Smooth muscle cell (in vitro differentiated cells): Measurements from ENCODE around the gene GPR176. TPM values are rescaled to one million over a fixed set of nuclear protein-coding genes. Genes with fewer than 3 reads are reported as not detected.

Source experiments
- DNase-seq: peaks from one replicate; lab custom pipeline; 2025; ENCODE audit not compliant: unreplicated experiment; lab: John Stamatoyannopoulos, UW
- H2AFZ ChIP-seq: fragments of 200-600 bp; sonication (generic); 2 replicates; pipeline ENCODE4 v1.6.0; 2016; ENCODE audit warnings: antibody characterized with exemption, low read depth, mild to moderate bottlenecking
- H3F3A ChIP-seq: fragments of 200-600 bp; sonication (generic); 2 replicates; pipeline ENCODE4 v1.6.0; 2017; ENCODE audit warnings: antibody characterized with exemption, low read depth
- H3K27ac ChIP-seq: fragments of 200-600 bp; sonication (generic); 2 replicates; pipeline ENCODE4 v1.5.1; 2016; ENCODE audit warnings: low read depth, mild to moderate bottlenecking
- H3K27me3 ChIP-seq: fragments of 200-600 bp; sonication (generic); 2 replicates; pipeline ENCODE4 v1.6.1; 2016; ENCODE audit warnings: low read depth, mild to moderate bottlenecking
- H3K36me3 ChIP-seq: fragments of 200-600 bp; sonication (generic); 2 replicates; pipeline ENCODE4 v1.5.1; 2016; ENCODE audit warnings: low read depth
- H3K4me1 ChIP-seq: fragments of 200-600 bp; sonication (generic); 2 replicates; pipeline ENCODE4 v1.5.1; 2016; ENCODE audit warnings: low read depth
- H3K4me2 ChIP-seq: fragments of 200-600 bp; sonication (generic); 2 replicates; pipeline ENCODE4 v1.6.0; 2016; ENCODE audit warnings: mild to moderate bottlenecking
- H3K4me3 ChIP-seq: fragments of 200-600 bp; sonication (generic); 2 replicates; pipeline ENCODE4 v1.5.1; 2016; ENCODE audit warnings: mild to moderate bottlenecking
- H3K79me2 ChIP-seq: fragments of 200-600 bp; sonication (generic); 2 replicates; pipeline ENCODE4 v1.6.0; 2016; ENCODE audit warnings: low read depth, mild to moderate bottlenecking
- H3K9ac ChIP-seq: fragments of 200-600 bp; sonication (generic); 2 replicates; pipeline ENCODE4 v1.6.0; 2016; ENCODE audit warnings: low read depth
- H3K9me3 ChIP-seq: fragments of 200-600 bp; sonication (generic); replicated peaks from 2 replicates; pipeline ENCODE4 v1.5.1; 2016; ENCODE audit warnings: low read depth
- H4K20me1 ChIP-seq: fragments of 200-600 bp; sonication (generic); 2 replicates; pipeline ENCODE4 v1.6.0; 2016; ENCODE audit warnings: low read depth
- CTCF ChIP-seq: fragments of 200-600 bp; sonication (generic); IDR thresholded peaks from 2 replicates; pipeline ENCODE4 v1.5.1; 2017; ENCODE audit warnings: borderline replicate concordance, mild to moderate bottlenecking, antibody characterized with exemption; ENCODE audit not compliant: insufficient read depth, poor library complexity, severe bottlenecking
- WGBS: methylation state at CpG from one replicate; pipeline ENCODE4 v1.1.7; 2016; ENCODE audit warnings: low lambda C conversion rate; 5-methylcytosine and 5-hydroxymethylcytosine counted together
- polyA plus RNA-seq: library from polyadenylated mRNA; unstranded; fragments of >200 nt; fragmentation: Nextera tagmentation; extraction: Ambion mirVana; gene quantifications from 2 replicates; pipeline ENCODE4 v1.2.1, GENCODE V29; 2016
- total RNA-seq: library from RNA; depleted of rRNA; stranded (reverse); fragments of >200 nt; gene quantifications from 2 replicates; pipeline ENCODE4 v1.2.3, GENCODE V29; 2014

The GPR176 gene
- total and polyA plus RNA-seq, 2 experiments from 2014 or later: 20.0 to 22.4 TPM

- Histone ChIP-seq H3K4me1 (peaks cover 9% of the 10 kb centered on the region), H3K9ac (no peak overlapping the region), H3K9me3 (no peaks in the 10 kb centered on the region), H3K36me3 (no peaks in the 10 kb centered on the region), H3K4me2 (no peak overlapping the region), H3K27ac (no peak overlapping the region), H4K20me1 (peaks cover 8% of the 10 kb centered on the region), H3K79me2 (no peaks in the 10 kb centered on the region), H3F3A (peaks cover 9% of the 10 kb centered on the region), H3K27me3 (no peaks in the 10 kb centered on the region), H2AFZ (no peak overlapping the region), H3K4me3 (no peak overlapping the region)
- DNase-seq: no peak
- 92% methylated on average over 5 of the region's 5 CpGs for WGBS
- no peak for TF ChIP-seq CTCF
Observed at GRCh38 chr15:39892418-39892817, 27.6 kb downstream of the GPR176 start.

DNA sequence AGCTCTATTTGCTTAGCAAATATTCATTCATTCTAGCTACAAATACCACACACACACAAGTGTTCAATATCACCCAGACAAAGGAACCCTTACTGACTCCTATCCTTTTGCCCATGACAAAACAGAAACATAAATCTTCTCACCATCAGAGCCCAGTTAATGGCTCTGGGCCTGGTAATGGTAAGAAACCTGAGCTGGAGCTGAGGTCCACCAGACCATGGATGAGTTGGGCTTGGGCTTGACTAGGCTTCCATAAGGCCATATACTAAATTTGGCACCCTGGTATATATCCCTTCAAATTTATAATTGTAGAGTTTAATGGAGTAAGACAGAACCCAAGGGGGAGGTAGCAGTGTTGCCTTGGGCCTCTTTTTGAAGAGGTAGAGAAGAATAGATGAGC, 29.4 kb downstream of the GPR176 start:
- Histone ChIP-seq H3K9ac (no peak overlapping the region), H3K79me2 (no peaks in the 10 kb centered on the region)

DNA sequence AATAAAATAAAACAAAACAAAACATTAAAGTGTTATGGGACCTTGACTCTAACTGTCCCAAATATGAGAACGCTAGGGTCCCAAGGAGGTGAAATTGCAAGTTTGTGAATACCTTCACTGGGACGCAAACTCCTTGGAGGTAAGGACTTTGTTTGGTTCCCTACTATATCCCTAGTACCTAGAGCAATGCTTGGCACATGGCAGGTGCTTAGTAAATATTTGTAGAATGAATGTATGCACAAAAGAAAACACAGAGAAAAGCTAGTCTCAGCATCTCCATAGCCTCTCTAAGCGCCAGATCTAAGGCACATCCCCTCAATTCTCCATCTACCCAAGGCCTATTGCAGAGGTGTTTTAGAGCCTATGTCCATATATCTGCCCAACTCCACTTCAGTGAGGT, 30.5 kb downstream of the GPR176 start:
- H3K9me3 ChIP-seq: no peaks in the 10 kb centered on the region
- H3K4me3 ChIP-seq: no peak overlapping the region
- H3K4me2 ChIP-seq: no peak overlapping the region
- no peaks in the 10 kb centered on the region for H3F3A ChIP-seq
- no peaks in the 10 kb centered on the region for H4K20me1 ChIP-seq
- WGBS: 99% methylated on average over 3 of the region's 3 CpGs
- H3K27me3 ChIP-seq: no peaks in the 10 kb centered on the region
- H3K9ac ChIP-seq: no peak overlapping the region
- H3K79me2 ChIP-seq: no peaks in the 10 kb centered on the region
- H3K27ac ChIP-seq: no peak overlapping the region
- peaks cover 3% of the 10 kb centered on the region for H3K4me1 ChIP-seq
- no peaks in the 10 kb centered on the region for H3K36me3 ChIP-seq
- no peak overlapping the region for H2AFZ ChIP-seq
- TF ChIP-seq CTCF: no peak
- no peak for DNase-seq

More for the DNA sequence above, 29.4 kb downstream of the GPR176 start:
- Histone ChIP-seq H3F3A (no peaks in the 10 kb centered on the region), H3K27me3 (no peaks in the 10 kb centered on the region), H3K4me2 (no peak overlapping the region), H2AFZ (no peak overlapping the region), H3K36me3 (no peaks in the 10 kb centered on the region), H3K4me3 (no peak overlapping the region), H3K4me1 (peaks cover 3% of the 10 kb centered on the region), H3K27ac (no peak overlapping the region), H3K9me3 (no peaks in the 10 kb centered on the region), H4K20me1 (no peaks in the 10 kb centered on the region)
- no peak for TF ChIP-seq CTCF
- DNase-seq: no peak

GRCh38 chr15:39888809-39889208, 31.3 kb downstream of the GPR176 start:
- WGBS: 49% methylated on average over 2 of the region's 2 CpGs
- H3F3A ChIP-seq: no peaks in the 10 kb centered on the region

More at GRCh38 chr15:39888809-39889208, 31.3 kb downstream of the GPR176 start:
- Histone ChIP-seq H2AFZ (no peak overlapping the region), H3K4me3 (no peak overlapping the region), H3K36me3 (no peaks in the 10 kb centered on the region), H4K20me1 (no peaks in the 10 kb centered on the region), H3K27ac (no peak overlapping the region), H3K9me3 (no peaks in the 10 kb centered on the region), H3K4me2 (no peak overlapping the region), H3K79me2 (no peaks in the 10 kb centered on the region), H3K4me1 (peaks cover 3% of the 10 kb centered on the region), H3K9ac (no peak overlapping the region), H3K27me3 (no peaks in the 10 kb centered on the region)
- no peak for TF ChIP-seq CTCF
- no peak for DNase-seq
